K562 (cell line): ENCODE results near the gene NFAM1. TPM values are rescaled to one million over a fixed set of nuclear protein-coding genes. Genes with fewer than 3 reads are reported as not detected.
A peak's percentile ranks its signal among the peaks of the same experiment; 100 is the strongest.

Source experiments
- ARHGAP35 ChIP-seq: fragments of 450-650 bp; IDR thresholded peaks from 2 replicates; pipeline ENCODE4 v1.6.1; 2018; ENCODE audit not compliant: partially characterized antibody
- ARID1B ChIP-seq: fragments of 450-650 bp; IDR thresholded peaks from 2 replicates; pipeline ENCODE4 v1.6.1; 2016; ENCODE audit warnings: antibody characterized with exemption, mild to moderate bottlenecking, inconsistent platforms
- BACH1 ChIP-seq: fragments of 200-800 bp; sonication (Bioruptor generic); IDR thresholded peaks from 2 replicates; pipeline ENCODE4 v1.6.1; 2016; ENCODE audit warnings: missing genetic modification characterization, missing compliant biosample characterization
- CC2D1A ChIP-seq: fragments of 450-650 bp; IDR thresholded peaks from 2 replicates; pipeline ENCODE4 v1.6.1; 2017; ENCODE audit warnings: mild to moderate bottlenecking
- EGR1 ChIP-seq: fragments of 450-650 bp; conservative IDR thresholded peaks from 2 replicates; pipeline ENCODE4 v1.6.1; 2017; ENCODE audit warnings: mild to moderate bottlenecking
- GATA2 ChIP-seq: sonication (generic); formaldehyde crosslinking; IDR thresholded peaks from 2 replicates; pipeline ENCODE4 v1.4.0; 2020; ENCODE audit warnings: mild to moderate bottlenecking, missing genetic modification reagents
- HDGF ChIP-seq: fragments of 450-650 bp; IDR thresholded peaks from 2 replicates; pipeline ENCODE4 v1.6.1; 2016
- HOXB6 ChIP-seq: fragments of 250-450 bp; sonication (Bioruptor Pico); IDR thresholded peaks from 2 replicates; pipeline ENCODE4 v1.5.1; 2022; ENCODE audit warnings: mild to moderate bottlenecking, borderline replicate concordance
- ILF3 ChIP-seq: fragments of 450-650 bp; IDR thresholded peaks from 2 replicates; pipeline ENCODE4 v1.6.1; 2018; ENCODE audit warnings: antibody characterized with exemption, mild to moderate bottlenecking, moderate library complexity, borderline replicate concordance
- IRF2 ChIP-seq: sonication (generic); formaldehyde crosslinking; IDR thresholded peaks from 2 replicates; pipeline ENCODE4 v1.8.1; 2022; ENCODE audit warnings: mild to moderate bottlenecking, missing genetic modification reagents
- IRF9 ChIP-seq: fragments of 450-650 bp; IDR thresholded peaks from 2 replicates; pipeline ENCODE4 v1.6.1; 2016; ENCODE audit warnings: missing biosample characterization, missing genetic modification characterization
- PHF21A ChIP-seq: fragments of 450-650 bp; IDR thresholded peaks from 2 replicates; pipeline ENCODE4 v1.6.1; 2017; ENCODE audit warnings: low read depth, borderline replicate concordance
- RBFOX2 ChIP-seq: fragments of 200-400 bp; formaldehyde crosslinking; IDR thresholded peaks from 2 replicates; pipeline ENCODE4 v1.6.1; 2017; ENCODE audit warnings: low read depth, mild to moderate bottlenecking, low read length, moderate library complexity
- RBM14 ChIP-seq: fragments of 200-400 bp; formaldehyde crosslinking; IDR thresholded peaks from 2 replicates; pipeline ENCODE4 v1.6.1; 2018; ENCODE audit warnings: low read depth, mild to moderate bottlenecking, low read length, moderate library complexity, borderline replicate concordance; ENCODE audit not compliant: insufficient read depth
- SAFB2 ChIP-seq: fragments of 200-400 bp; formaldehyde crosslinking; IDR thresholded peaks from 2 replicates; pipeline ENCODE4 v1.6.1; 2018; ENCODE audit warnings: borderline replicate concordance, low read length, low read depth, moderate library complexity; ENCODE audit not compliant: severe bottlenecking
- SP1 ChIP-seq: sonication (generic); formaldehyde crosslinking; IDR thresholded peaks from 2 replicates; pipeline ENCODE4 v1.8.1; 2022; ENCODE audit warnings: mild to moderate bottlenecking, missing genetic modification reagents
- SRSF3 ChIP-seq: fragments of 200-400 bp; formaldehyde crosslinking; IDR thresholded peaks from 2 replicates; pipeline ENCODE4 v1.6.1; 2016; ENCODE audit warnings: mild to moderate bottlenecking, low read length, moderate library complexity; ENCODE audit not compliant: insufficient read depth
- SRSF7 ChIP-seq: fragments of 200-400 bp; formaldehyde crosslinking; optimal IDR thresholded peaks from 2 replicates; pipeline ENCODE3; 2017; ENCODE audit warnings: mild to moderate bottlenecking, low read depth, low read length
- TBL1XR1 ChIP-seq, 2 experiments: IDR thresholded peaks; 2 replicates each; pipeline ENCODE4 v1.6.1; 2012; ENCODE audit warnings: improper control_type of control experiment in 2 of 2, low read length in 2 of 2, mild to moderate bottlenecking in 1 of 2
- THAP12 ChIP-seq: fragments of 250-450 bp; sonication (Bioruptor Pico); IDR thresholded peaks from 2 replicates; pipeline ENCODE4 v1.9.0; 2021; ENCODE audit warnings: mild to moderate bottlenecking, inconsistent platforms
- ZBTB8A ChIP-seq: fragments of 450-650 bp; IDR thresholded peaks from 2 replicates; pipeline ENCODE4 v1.6.1; 2018; ENCODE audit warnings: mild to moderate bottlenecking, moderate library complexity; ENCODE audit not compliant: partially characterized antibody
- ZNF184 ChIP-seq: sonication (generic); formaldehyde crosslinking; IDR thresholded peaks from 2 replicates; pipeline ENCODE4 v1.5.0; 2020; ENCODE audit warnings: missing genetic modification reagents
- ZNF217 ChIP-seq: sonication (generic); formaldehyde crosslinking; IDR thresholded peaks from 2 replicates; pipeline ENCODE4 v1.8.0; 2022; ENCODE audit warnings: mild to moderate bottlenecking, missing genetic modification reagents
- ZNF431 ChIP-seq: sonication (generic); formaldehyde crosslinking; IDR thresholded peaks from 2 replicates; pipeline ENCODE4 v1.8.0; 2022; ENCODE audit warnings: mild to moderate bottlenecking, missing genetic modification reagents
- polyA plus RNA-seq, 8 experiments: library from polyadenylated mRNA; depleted of rRNA in 4 of 8; stranded (reverse) in 5 of 8; unstranded in 3 of 8; fragments of >200 nt; fragmentation: Nextera tagmentation in 2 of 8; fragmentation: Illumina TruSeq in 1 of 8; extraction: Ambion mirVana in 2 of 8; extraction: Trizol in 1 of 8; gene quantifications; 2 replicates each; pipeline versions ENCODE4 v1.2.1 to v1.2.3, GENCODE V29; 2011 to 2014; ENCODE audit warnings: inconsistent platforms in 1 of 8, missing spikeins in 1 of 8
- total RNA-seq, 7 experiments: library from RNA; depleted of rRNA in 6 of 7; stranded (reverse); fragments of >200 nt in 6 of 7; fragmentation: Illumina TruSeq in 2 of 7; extraction: Trizol in 2 of 7; gene quantifications; 2 replicates each; pipeline versions ENCODE4 v1.2.1 to v1.2.3, GENCODE V29; 2011 to 2021; ENCODE audit warnings: low replicate concordance in 1 of 7
- TF ChIP-seq, protein P1 (sequence below), 3 experiments: IDR thresholded peaks in 2 of 3; conservative IDR thresholded peaks in 1 of 3; 2 replicates each; pipeline ENCODE4 v1.5.1; 2011 to 2012; ENCODE audit warnings: low read length in 3 of 3, mild to moderate bottlenecking in 3 of 3, control low read depth in 2 of 3, improper control_type of control experiment in 1 of 3, inconsistent platforms in 1 of 3, low read depth in 1 of 3, mixed read lengths in 1 of 3, moderate library complexity in 1 of 3; ENCODE audit not compliant: insufficient read depth in 2 of 3

Gene NFAM1
- total and polyA plus RNA-seq, 9 of the 15 experiments (the other 6 are each of a cell fraction or from before 2014, with no cell fraction given): 0.01 to 0.18 (median 0.03) TPM; not detected in 5

GRCh38 chr22:42437488-42438292 lies 5.5 kb upstream of the NFAM1 start (continued):
- TF ChIP-seq THAP12: no peak
- TF ChIP-seq CC2D1A: peak; percentile 85
- TF ChIP-seq ILF3: no peak
- TF ChIP-seq ZNF431 (CRISPR knock-in tag): no peak
- TF ChIP-seq PHF21A: no peak
- TF ChIP-seq, protein P1, sequence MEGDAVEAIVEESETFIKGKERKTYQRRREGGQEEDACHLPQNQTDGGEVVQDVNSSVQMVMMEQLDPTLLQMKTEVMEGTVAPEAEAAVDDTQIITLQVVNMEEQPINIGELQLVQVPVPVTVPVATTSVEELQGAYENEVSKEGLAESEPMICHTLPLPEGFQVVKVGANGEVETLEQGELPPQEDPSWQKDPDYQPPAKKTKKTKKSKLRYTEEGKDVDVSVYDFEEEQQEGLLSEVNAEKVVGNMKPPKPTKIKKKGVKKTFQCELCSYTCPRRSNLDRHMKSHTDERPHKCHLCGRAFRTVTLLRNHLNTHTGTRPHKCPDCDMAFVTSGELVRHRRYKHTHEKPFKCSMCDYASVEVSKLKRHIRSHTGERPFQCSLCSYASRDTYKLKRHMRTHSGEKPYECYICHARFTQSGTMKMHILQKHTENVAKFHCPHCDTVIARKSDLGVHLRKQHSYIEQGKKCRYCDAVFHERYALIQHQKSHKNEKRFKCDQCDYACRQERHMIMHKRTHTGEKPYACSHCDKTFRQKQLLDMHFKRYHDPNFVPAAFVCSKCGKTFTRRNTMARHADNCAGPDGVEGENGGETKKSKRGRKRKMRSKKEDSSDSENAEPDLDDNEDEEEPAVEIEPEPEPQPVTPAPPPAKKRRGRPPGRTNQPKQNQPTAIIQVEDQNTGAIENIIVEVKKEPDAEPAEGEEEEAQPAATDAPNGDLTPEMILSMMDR (IDR thresholded peaks at IDR 0.05 in 2 of 3, conservative IDR thresholded peaks at IDR 0.05 in 1 of 3; ENCODE audit: insufficient read depth in 2 of 3, low read depth in 1 of 3, low read length in 3 of 3): peak; percentile 90 to 96 (median 92)
- no peak for TF ChIP-seq HOXB6 (CRISPR knock-in tag)
- no peak for TF ChIP-seq SRSF7
- no peak for TF ChIP-seq GATA2 (CRISPR knock-in tag)
- no peak for TF ChIP-seq SRSF3
- no peak for TF ChIP-seq IRF9 (tag)
- TF ChIP-seq IRF2 (CRISPR knock-in tag): no peak
- TF ChIP-seq RBFOX2: no peak
- peak; percentile 23; the same call in 1 of the 2 replicates for TF ChIP-seq EGR1
- TF ChIP-seq RBM14: no peak
- no peak for TF ChIP-seq ZBTB8A
- peak; percentile 69 for TF ChIP-seq SP1
- TF ChIP-seq ZNF217 (CRISPR knock-in tag): no peak
- no peak for TF ChIP-seq BACH1
- no peak for TF ChIP-seq HDGF
- TF ChIP-seq ARID1B: no peak
- TF ChIP-seq ARHGAP35: no peak
- TF ChIP-seq ZNF184 (CRISPR knock-in tag): no peak
- TF ChIP-seq SAFB2: no peak
- no peak for TF ChIP-seq TBL1XR1 (IDR thresholded peaks at IDR 0.05; ENCODE audit: low read length in 2 of 2)
